ENCODE measurements around the gene SNTA1.
"Not testable (repeated sequence)": the region's sequence is repeated elsewhere in the genome, so short reads cannot be mapped to it uniquely, and the experiment has no call there.

Gene SNTA1

GRCh38 chr20:33464759-33465158 is 21.2 kb upstream of the SNTA1 start:
- H3K14ac ChIP-seq (ENCODE audit: low read length in 2 of 2); H2AK5ac ChIP-seq (ENCODE audit: low read length, severe bottlenecking); H3K4ac ChIP-seq (ENCODE audit: low read depth in 1 of 2, low read length in 2 of 2); H4K91ac ChIP-seq (ENCODE audit: low read length); H3K27me3 ChIP-seq (ENCODE audit: control insufficient read depth in 1 of 2, insufficient read depth in 1 of 2, low read length in 2 of 2); H3K23ac ChIP-seq (ENCODE audit: low read length in 2 of 2); H3K18ac ChIP-seq (ENCODE audit: low read depth in 1 of 2, low read length in 2 of 2); DNase-seq; H3K36me3 ChIP-seq (ENCODE audit: control insufficient read depth in 1 of 2, insufficient read depth in 2 of 2, low read depth in 1 of 2, low read length in 2 of 2); H3K27ac ChIP-seq (ENCODE audit: low read length, poor library complexity, severe bottlenecking); H2BK5ac ChIP-seq (ENCODE audit: low read depth, low read length, poor library complexity, severe bottlenecking); H3K4me3 ChIP-seq (ENCODE audit: insufficient read depth in 1 of 2, low read depth in 1 of 2, low read length in 2 of 2); H3K9me3 ChIP-seq (ENCODE audit: control insufficient read depth, low read length); H3K79me1 ChIP-seq (replicated peaks; ENCODE audit: low read length, poor library complexity, severe bottlenecking); H2BK15ac ChIP-seq (ENCODE audit: low read depth, poor library complexity, severe bottlenecking); H2BK120ac ChIP-seq (ENCODE audit: low read depth, low read length); H3K4me1 ChIP-seq (ENCODE audit: control insufficient read depth, insufficient read depth, low read depth, low read length); H2BK12ac ChIP-seq (ENCODE audit: low read length in 2 of 2); H2AFZ ChIP-seq (ENCODE audit: low read depth, low read length); H3K4me2 ChIP-seq (ENCODE audit: low read length, poor library complexity, severe bottlenecking); H4K8ac ChIP-seq (ENCODE audit: low read length); H3K9ac ChIP-seq (ENCODE audit: low read length): not testable (repeated sequence)
- 96% methylated on average over 6 of the region's 8 CpGs for WGBS

GRCh38 chr20:33463332-33464101 is 20.0 kb upstream of the SNTA1 start:
- H3K27ac ChIP-seq (ENCODE audit: low read length, poor library complexity, severe bottlenecking), result no peak overlapping the region
- H3K27me3 ChIP-seq (ENCODE audit: control insufficient read depth in 1 of 2, insufficient read depth in 1 of 2, low read length in 2 of 2), result no peaks in the 10 kb centered on the region
- 81% methylated on average over 6 of the region's 7 CpGs for WGBS
- peak overlapping the region; percentile 37 for H4K91ac ChIP-seq (ENCODE audit: low read length)
- no peak overlapping the region for H2AK5ac ChIP-seq (ENCODE audit: low read length, severe bottlenecking)
- no peak overlapping the region for H2AFZ ChIP-seq (ENCODE audit: low read depth, low read length)
- H3K4me3 ChIP-seq (ENCODE audit: insufficient read depth in 1 of 2, low read depth in 1 of 2, low read length in 2 of 2), result no peak overlapping the region
- peaks cover 6% of the 10 kb centered on the region for H3K4me1 ChIP-seq (ENCODE audit: control insufficient read depth, insufficient read depth, low read depth, low read length)
- H3K9ac ChIP-seq (ENCODE audit: low read length), result no peak overlapping the region
- H2BK15ac ChIP-seq (ENCODE audit: low read depth, poor library complexity, severe bottlenecking), result no peak overlapping the region
- H3K36me3 ChIP-seq (ENCODE audit: control insufficient read depth in 1 of 2, insufficient read depth in 2 of 2, low read depth in 1 of 2, low read length in 2 of 2), result no peaks in the 10 kb centered on the region
- no peak overlapping the region for H3K23ac ChIP-seq (ENCODE audit: low read length in 2 of 2)
- H3K18ac ChIP-seq (ENCODE audit: low read depth in 1 of 2, low read length in 2 of 2), result no peak overlapping the region
- peak overlapping the region; percentile 39 for H4K8ac ChIP-seq (ENCODE audit: low read length)
- no peak overlapping the region for H2BK12ac ChIP-seq (ENCODE audit: low read length in 2 of 2)
- no peaks in the 10 kb centered on the region for H3K79me1 ChIP-seq (replicated peaks; ENCODE audit: low read length, poor library complexity, severe bottlenecking)
- H2BK5ac ChIP-seq (ENCODE audit: low read depth, low read length, poor library complexity, severe bottlenecking), result no peak overlapping the region
- no peak for DNase-seq
- H3K4me2 ChIP-seq (ENCODE audit: low read length, poor library complexity, severe bottlenecking), result no peak overlapping the region
- H3K14ac ChIP-seq (ENCODE audit: low read length in 2 of 2), result peak overlapping the region in 1 of 2 experiments; percentile 28
- no peak overlapping the region for H3K4ac ChIP-seq (ENCODE audit: low read depth in 1 of 2, low read length in 2 of 2)
- H2BK120ac ChIP-seq (ENCODE audit: low read depth, low read length), result no peak overlapping the region
- H3K9me3 ChIP-seq (ENCODE audit: control insufficient read depth, low read length), result no peaks in the 10 kb centered on the region

- WGBS, result 87% methylated on average over 5 of the region's 5 CpGs
- Histone ChIP-seq H3K79me1 (replicated peaks; ENCODE audit: low read length, poor library complexity, severe bottlenecking) (no peaks in the 10 kb centered on the region), H3K27ac (ENCODE audit: low read length, poor library complexity, severe bottlenecking) (no peak overlapping the region)
Measured at GRCh38 chr20:33460711-33461110, 17.1 kb upstream of the SNTA1 start.

GRCh38 chr20:33459599-33459998 is 16.0 kb upstream of the SNTA1 start:
- Histone ChIP-seq H3K4me1 (ENCODE audit: control insufficient read depth, insufficient read depth, low read depth, low read length) (no peaks in the 10 kb centered on the region), H2BK5ac (ENCODE audit: low read depth, low read length, poor library complexity, severe bottlenecking) (no peak overlapping the region)
- WGBS, result 93% methylated on average over 6 of the region's 7 CpGs

More at GRCh38 chr20:33460711-33461110, 17.1 kb upstream of the SNTA1 start:
- H2AK5ac ChIP-seq (ENCODE audit: low read length, severe bottlenecking), result no peak overlapping the region
- no peak overlapping the region for H2AFZ ChIP-seq (ENCODE audit: low read depth, low read length)
- peaks cover 5% of the 10 kb centered on the region for H3K4me1 ChIP-seq (ENCODE audit: control insufficient read depth, insufficient read depth, low read depth, low read length)
- H4K91ac ChIP-seq (ENCODE audit: low read length), result no peak overlapping the region
- H3K27me3 ChIP-seq (ENCODE audit: control insufficient read depth in 1 of 2, insufficient read depth in 1 of 2, low read length in 2 of 2), result no peaks in the 10 kb centered on the region
- H2BK12ac ChIP-seq (ENCODE audit: low read length in 2 of 2), result no peak overlapping the region
- H2BK15ac ChIP-seq (ENCODE audit: low read depth, poor library complexity, severe bottlenecking), result no peak overlapping the region
- no peaks in the 10 kb centered on the region for H3K36me3 ChIP-seq (ENCODE audit: control insufficient read depth in 1 of 2, insufficient read depth in 2 of 2, low read depth in 1 of 2, low read length in 2 of 2)
- no peak overlapping the region for H3K14ac ChIP-seq (ENCODE audit: low read length in 2 of 2)
- H3K23ac ChIP-seq (ENCODE audit: low read length in 2 of 2), result no peak overlapping the region
- H2BK5ac ChIP-seq (ENCODE audit: low read depth, low read length, poor library complexity, severe bottlenecking), result no peak overlapping the region
- no peak overlapping the region for H3K9ac ChIP-seq (ENCODE audit: low read length)
- no peak overlapping the region for H3K18ac ChIP-seq (ENCODE audit: low read depth in 1 of 2, low read length in 2 of 2)
- no peak overlapping the region for H4K8ac ChIP-seq (ENCODE audit: low read length)
- no peak overlapping the region for H3K4ac ChIP-seq (ENCODE audit: low read depth in 1 of 2, low read length in 2 of 2)
- no peak for DNase-seq
- no peaks in the 10 kb centered on the region for H3K9me3 ChIP-seq (ENCODE audit: control insufficient read depth, low read length)
- no peak overlapping the region for H2BK120ac ChIP-seq (ENCODE audit: low read depth, low read length)
- no peak overlapping the region for H3K4me3 ChIP-seq (ENCODE audit: insufficient read depth in 1 of 2, low read depth in 1 of 2, low read length in 2 of 2)
- H3K4me2 ChIP-seq (ENCODE audit: low read length, poor library complexity, severe bottlenecking), result no peak overlapping the region

More at GRCh38 chr20:33459599-33459998, 16.0 kb upstream of the SNTA1 start:
- H2BK12ac ChIP-seq (ENCODE audit: low read length in 2 of 2), result no peak overlapping the region
- H3K9me3 ChIP-seq (ENCODE audit: control insufficient read depth, low read length), result no peaks in the 10 kb centered on the region
- H4K8ac ChIP-seq (ENCODE audit: low read length), result no peak overlapping the region
- H2AFZ ChIP-seq (ENCODE audit: low read depth, low read length), result no peak overlapping the region
- H3K9ac ChIP-seq (ENCODE audit: low read length), result no peak overlapping the region
- no peak overlapping the region for H4K91ac ChIP-seq (ENCODE audit: low read length)
- H3K36me3 ChIP-seq (ENCODE audit: control insufficient read depth in 1 of 2, insufficient read depth in 2 of 2, low read depth in 1 of 2, low read length in 2 of 2), result no peaks in the 10 kb centered on the region
- H3K27me3 ChIP-seq (ENCODE audit: control insufficient read depth in 1 of 2, insufficient read depth in 1 of 2, low read length in 2 of 2), result no peaks in the 10 kb centered on the region
- DNase-seq, result no peak
- no peak overlapping the region for H3K27ac ChIP-seq (ENCODE audit: low read length, poor library complexity, severe bottlenecking)
- H3K4me2 ChIP-seq (ENCODE audit: low read length, poor library complexity, severe bottlenecking), result no peak overlapping the region
- no peak overlapping the region for H3K4me3 ChIP-seq (ENCODE audit: insufficient read depth in 1 of 2, low read depth in 1 of 2, low read length in 2 of 2)
- no peak overlapping the region for H2AK5ac ChIP-seq (ENCODE audit: low read length, severe bottlenecking)
- no peak overlapping the region for H3K23ac ChIP-seq (ENCODE audit: low read length in 2 of 2)
- H2BK120ac ChIP-seq (ENCODE audit: low read depth, low read length), result no peak overlapping the region
- H3K79me1 ChIP-seq (replicated peaks; ENCODE audit: low read length, poor library complexity, severe bottlenecking), result no peaks in the 10 kb centered on the region
- no peak overlapping the region for H3K4ac ChIP-seq (ENCODE audit: low read depth in 1 of 2, low read length in 2 of 2)
- no peak overlapping the region for H3K18ac ChIP-seq (ENCODE audit: low read depth in 1 of 2, low read length in 2 of 2)
- no peak overlapping the region for H2BK15ac ChIP-seq (ENCODE audit: low read depth, poor library complexity, severe bottlenecking)
- H3K14ac ChIP-seq (ENCODE audit: low read length in 2 of 2), result no peak overlapping the region
